Tibial nerve (tissue), 4 donors: ENCODE measurements around the gene PLAAT4.

Experiments
- CTCF ChIP-seq, 5 experiments: fragments of 200-600 bp in 3 of 5; fragments of 450-650 bp in 2 of 5; sonication (generic) in 3 of 5; IDR thresholded peaks; one replicate each; pipeline ENCODE4 v1.5.1; 2016 to 2019; ENCODE audit warnings: antibody characterized with exemption in 5 of 5, mild to moderate bottlenecking in 3 of 5, moderate library complexity in 2 of 5
- EP300 ChIP-seq, 2 donors: sonication (generic); formaldehyde crosslinking; IDR thresholded peaks; one replicate each; pipeline ENCODE4 v1.6.1; 2017; ENCODE audit warnings: antibody characterized with exemption in 2 of 2, mild to moderate bottlenecking in 1 of 2
- POLR2A ChIP-seq, 2 donors: fragments of 450-650 bp; IDR thresholded peaks; one replicate each; pipeline ENCODE4 v1.6.1; 2017; ENCODE audit warnings: antibody characterized with exemption in 2 of 2, mild to moderate bottlenecking in 2 of 2, moderate library complexity in 2 of 2

- no peak for TF ChIP-seq CTCF (IDR thresholded peaks at IDR 0.05)
- no peak for TF ChIP-seq POLR2A (IDR thresholded peaks at IDR 0.05)
- no peak for TF ChIP-seq EP300 (IDR thresholded peaks at IDR 0.05)
These were observed 28.3 kb downstream of the PLAAT4 start for GRCh38 chr11:63564784-63565350.
